Vagina (tissue), 2 donors: ENCODE measurements around the gene NAA11.

Experiments
- CTCF ChIP-seq, 3 experiments: fragments of 450-650 bp in 2 of 3; fragments of 200-600 bp in 1 of 3; sonication (generic) in 1 of 3; IDR thresholded peaks; one replicate each; pipeline ENCODE4 v1.5.1; 2017 to 2019; ENCODE audit warnings: antibody characterized with exemption in 3 of 3, mild to moderate bottlenecking in 2 of 3, moderate library complexity in 2 of 3
- POLR2A ChIP-seq, 2 donors: fragments of 450-650 bp; IDR thresholded peaks; one replicate each; pipeline ENCODE4 v1.6.1; 2017; ENCODE audit warnings: antibody characterized with exemption in 2 of 2, mild to moderate bottlenecking in 2 of 2, moderate library complexity in 2 of 2

- TF ChIP-seq CTCF (IDR thresholded peaks at IDR 0.05) = no peak
- TF ChIP-seq POLR2A (IDR thresholded peaks at IDR 0.05) = no peak
Measured at GRCh38 chr4:79308971-79309370, 16.9 kb downstream of the NAA11 start.
